HTR-8/SVneo (cell line): ENCODE results near the gene SLAMF8.
A peak's percentile ranks its signal among the peaks of the same experiment; 100 is the strongest.

ENCODE experiments used
- DNase-seq: peaks from one replicate; pipeline ENCODE4 v3.0.0; 2011; ENCODE audit warnings: low spot score, mixed read lengths; ENCODE audit not compliant: insufficient read length
- FAIRE-seq: peaks from 2 replicates; lab custom pipeline; 2011; peaks lifted over from hg19 to GRCh38; lab: Jason Lieb, UNC

The SLAMF8 gene

GRCh38 chr1:159826441-159827101, at the start of gene SLAMF8:
Gene SLAMF8 (plus strand): TSS chr1:159826873. CDS start chr1:159826899, 26 bp downstream.
- no peak for FAIRE-seq
- DNase-seq, result no peak

GRCh38 chr1:159778266-159778665, 48.4 kb upstream of the SLAMF8 start:
- no peak for DNase-seq
- no peak for FAIRE-seq

GRCh38 chr1:159779403-159779851, 47.2 kb upstream of the SLAMF8 start:
- DNase-seq (no peak), FAIRE-seq (no peak)

- no peak for FAIRE-seq
- peak; percentile 69 for DNase-seq
Measured at GRCh38 chr1:159780583-159781582, 45.8 kb upstream of the SLAMF8 start, which contains the start of gene DUSP23. Gene DUSP23 (plus strand): TSS chr1:159780962. CDS start chr1:159781101, 139 bp downstream.

- FAIRE-seq, result no peak
Measured at GRCh38 chr1:159781992-159782391, 44.7 kb upstream of the SLAMF8 start.

GRCh38 chr1:159783724-159784123, 42.9 kb upstream of the SLAMF8 start:
- DNase-seq (no peak), FAIRE-seq (no peak)

More at GRCh38 chr1:159781992-159782391, 44.7 kb upstream of the SLAMF8 start:
- no peak for DNase-seq

- FAIRE-seq, result no peak
- no peak for DNase-seq
Measured at GRCh38 chr1:159786465-159786864, 40.2 kb upstream of the SLAMF8 start.

- FAIRE-seq (no peak), DNase-seq (no peak)
Measured at GRCh38 chr1:159786966-159787365, 39.7 kb upstream of the SLAMF8 start.

GRCh38 chr1:159790237-159790917, 36.3 kb upstream of the SLAMF8 start:
- FAIRE-seq (no peak), DNase-seq (peak; percentile 26)

- no peak for FAIRE-seq
- DNase-seq, result no peak
Measured at GRCh38 chr1:159791031-159791430, 35.6 kb upstream of the SLAMF8 start.

GRCh38 chr1:159791461-159791860, 35.2 kb upstream of the SLAMF8 start:
- DNase-seq, result no peak

GRCh38 chr1:159795534-159795933, 31.1 kb upstream of the SLAMF8 start:
- FAIRE-seq (no peak), DNase-seq (no peak)

More at GRCh38 chr1:159791461-159791860, 35.2 kb upstream of the SLAMF8 start:
- no peak for FAIRE-seq

- peak; percentile 75 for DNase-seq
- FAIRE-seq, result no peak
Measured at GRCh38 chr1:159798893-159799292, 27.8 kb upstream of the SLAMF8 start.

GRCh38 chr1:159799446-159799985, 27.2 kb upstream of the SLAMF8 start:
- DNase-seq, result no peak
- no peak for FAIRE-seq

- FAIRE-seq, result no peak
- no peak for DNase-seq
Measured at GRCh38 chr1:159800177-159800930, 26.3 kb upstream of the SLAMF8 start.

- DNase-seq, result no peak
- no peak for FAIRE-seq
Measured at GRCh38 chr1:159802111-159802510, 24.6 kb upstream of the SLAMF8 start, which contains the start of gene FCRL6. Gene FCRL6 (plus strand): TSS chr1:159802360. CDS start chr1:159802425, 65 bp downstream.

- FAIRE-seq, result no peak
- DNase-seq, result no peak
Measured at GRCh38 chr1:159803956-159804689, 22.6 kb upstream of the SLAMF8 start.

- FAIRE-seq (no peak), DNase-seq (no peak)
Measured at GRCh38 chr1:159804924-159805323, 21.7 kb upstream of the SLAMF8 start.

GRCh38 chr1:159815926-159816325, 10.7 kb upstream of the SLAMF8 start:
- FAIRE-seq, result no peak
- no peak for DNase-seq
